ENCODE measurements around the gene CCDC127.
"Not testable (repeated sequence)": the region's sequence is repeated elsewhere in the genome, so short reads cannot be mapped to it uniquely, and the experiment has no call there.

Gene CCDC127

GRCh38 chr5:203246-203930, 14.6 kb downstream of the CCDC127 start:
- DNase-seq (ENCODE audit: low spot score) = no peak

- no peak for DNase-seq (ENCODE audit: low spot score)
Measured at GRCh38 chr5:201672-202071, 16.3 kb downstream of the CCDC127 start.

GRCh38 chr5:200985-201384, 17.0 kb downstream of the CCDC127 start:
- no peak for DNase-seq (ENCODE audit: low spot score)

GRCh38 chr5:199950-200645, 17.9 kb downstream of the CCDC127 start:
- no peak for DNase-seq (ENCODE audit: low spot score)

GRCh38 chr5:199197-199949, 18.6 kb downstream of the CCDC127 start:
- no peak for DNase-seq (ENCODE audit: low spot score)

- no peak for DNase-seq (ENCODE audit: low spot score)
Measured at GRCh38 chr5:198516-199196, 19.3 kb downstream of the CCDC127 start.

- no peak for DNase-seq (ENCODE audit: low spot score)
Measured at GRCh38 chr5:197892-198489, 20.0 kb downstream of the CCDC127 start.

- DNase-seq (ENCODE audit: low spot score) = not testable (repeated sequence)
Measured at GRCh38 chr5:197031-197430, 20.9 kb downstream of the CCDC127 start.

GRCh38 chr5:196350-196749, 21.6 kb downstream of the CCDC127 start:
- no peak for DNase-seq (ENCODE audit: low spot score)

GRCh38 chr5:195401-196160, 22.4 kb downstream of the CCDC127 start:
- no peak for DNase-seq (ENCODE audit: low spot score)

GRCh38 chr5:194603-195209, 23.2 kb downstream of the CCDC127 start:
- DNase-seq (ENCODE audit: low spot score) = no peak

- no peak for DNase-seq (ENCODE audit: low spot score)
Measured at GRCh38 chr5:194102-194501, 23.9 kb downstream of the CCDC127 start.

- no peak for DNase-seq (ENCODE audit: low spot score)
Measured at GRCh38 chr5:192970-193831, 24.8 kb downstream of the CCDC127 start.

- no peak for DNase-seq (ENCODE audit: low spot score)
Measured at GRCh38 chr5:192691-192969, 25.3 kb downstream of the CCDC127 start.

- no peak for DNase-seq (ENCODE audit: low spot score)
Measured at GRCh38 chr5:191949-192690, 25.8 kb downstream of the CCDC127 start.

- DNase-seq (ENCODE audit: low spot score) = no peak
Measured at GRCh38 chr5:191036-191948, 26.7 kb downstream of the CCDC127 start, which contains the start of gene LRRC14B. Gene LRRC14B, plus strand, starts transcription at chr5:191495. Its CDS starts 44 bp downstream, at chr5:191539.

- no peak for DNase-seq (ENCODE audit: low spot score)
Measured at GRCh38 chr5:190366-191035, 27.5 kb downstream of the CCDC127 start.

- DNase-seq (ENCODE audit: low spot score) = no peak
Measured at GRCh38 chr5:189976-190365, 28.0 kb downstream of the CCDC127 start.
